ENCODE data around the gene GOLGB1.
"Not testable (repeated sequence)": the region's sequence is repeated elsewhere in the genome, so short reads cannot be mapped to it uniquely, and the experiment has no call there.

GOLGB1 gene

GRCh38 chr3:121749276-121750086 lies at the start of gene GOLGB1:
Gene GOLGB1, minus strand, starts transcription at chr3:121749741. Its CDS starts 18,770 bp downstream, at chr3:121730971.
- DNase-seq, result peak; percentile 99

GRCh38 chr3:121796970-121797369 lies 47.4 kb upstream of the GOLGB1 start:
- no peak for DNase-seq

- no peak for DNase-seq
Observed at GRCh38 chr3:121794264-121794983, 44.9 kb upstream of the GOLGB1 start.

- no peak for DNase-seq
Observed at GRCh38 chr3:121793078-121793477, 43.5 kb upstream of the GOLGB1 start.

GRCh38 chr3:121786485-121786884 lies 36.9 kb upstream of the GOLGB1 start:
- DNase-seq, result no peak

- DNase-seq, result not testable (repeated sequence)
Observed at GRCh38 chr3:121782784-121783183, 33.2 kb upstream of the GOLGB1 start.

GRCh38 chr3:121781611-121782010 lies 32.1 kb upstream of the GOLGB1 start:
- DNase-seq, result no peak

GRCh38 chr3:121775095-121775494 lies 25.6 kb upstream of the GOLGB1 start:
- not testable (repeated sequence) for DNase-seq

- DNase-seq, result no peak
Observed at GRCh38 chr3:121769246-121769645, 19.7 kb upstream of the GOLGB1 start.

GRCh38 chr3:121768452-121768851 lies 18.9 kb upstream of the GOLGB1 start:
- no peak for DNase-seq

- DNase-seq, result no peak
Observed at GRCh38 chr3:121759541-121760202, 10.1 kb upstream of the GOLGB1 start.

GRCh38 chr3:121758727-121759450 lies 9.3 kb upstream of the GOLGB1 start:
- DNase-seq, result no peak

- DNase-seq, result no peak
Observed at GRCh38 chr3:121757812-121758545, 8.4 kb upstream of the GOLGB1 start.

- DNase-seq, result no peak
Observed at GRCh38 chr3:121757087-121757811, 7.7 kb upstream of the GOLGB1 start.

GRCh38 chr3:121752772-121753171 lies 3.2 kb upstream of the GOLGB1 start:
- DNase-seq, result no peak

GRCh38 chr3:121752261-121752660 lies 2.7 kb upstream of the GOLGB1 start:
- no peak for DNase-seq

- DNase-seq, result no peak
Observed at GRCh38 chr3:121750087-121750415, 510 bp upstream of the GOLGB1 start.

GRCh38 chr3:121748680-121749275 lies 763 bp downstream of the GOLGB1 start:
- DNase-seq, result peak; percentile 62

- DNase-seq, result no peak
Observed at GRCh38 chr3:121747976-121748375, 1.6 kb downstream of the GOLGB1 start.

GRCh38 chr3:121743106-121743505 lies 6.4 kb downstream of the GOLGB1 start:
- DNase-seq, result not testable (repeated sequence)

GRCh38 chr3:121740896-121741295 lies 8.6 kb downstream of the GOLGB1 start:
- no peak for DNase-seq
